ENCODE results near the gene INSC. TPM values are rescaled to one million over a fixed set of nuclear protein-coding genes. Genes with fewer than 3 reads are reported as not detected.

INSC gene
- total and polyA plus RNA-seq, 2 experiments from 2014 or later: 0.97 to 1.5 TPM

DNA sequence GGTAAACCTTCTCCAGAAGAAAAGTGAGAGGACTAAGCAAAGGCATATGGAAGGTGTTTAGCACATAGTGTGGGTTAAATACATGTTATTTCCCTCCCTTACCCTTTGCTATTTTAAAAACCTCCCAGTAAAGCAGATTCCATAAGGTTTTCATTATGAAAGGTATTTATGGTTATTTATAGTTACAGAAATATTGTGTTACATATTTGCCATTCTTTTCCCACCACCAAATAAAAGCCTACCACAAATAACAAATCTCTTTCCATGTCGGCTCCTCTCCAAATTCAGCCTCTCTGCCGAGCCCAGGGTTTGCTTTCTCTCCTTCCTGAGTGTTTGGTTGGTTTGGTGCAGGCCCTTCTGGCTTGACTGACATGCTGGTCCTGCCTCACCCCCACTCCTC is 64.4 kb downstream of the INSC start (continued):
- TF ChIP-seq, protein P1, sequence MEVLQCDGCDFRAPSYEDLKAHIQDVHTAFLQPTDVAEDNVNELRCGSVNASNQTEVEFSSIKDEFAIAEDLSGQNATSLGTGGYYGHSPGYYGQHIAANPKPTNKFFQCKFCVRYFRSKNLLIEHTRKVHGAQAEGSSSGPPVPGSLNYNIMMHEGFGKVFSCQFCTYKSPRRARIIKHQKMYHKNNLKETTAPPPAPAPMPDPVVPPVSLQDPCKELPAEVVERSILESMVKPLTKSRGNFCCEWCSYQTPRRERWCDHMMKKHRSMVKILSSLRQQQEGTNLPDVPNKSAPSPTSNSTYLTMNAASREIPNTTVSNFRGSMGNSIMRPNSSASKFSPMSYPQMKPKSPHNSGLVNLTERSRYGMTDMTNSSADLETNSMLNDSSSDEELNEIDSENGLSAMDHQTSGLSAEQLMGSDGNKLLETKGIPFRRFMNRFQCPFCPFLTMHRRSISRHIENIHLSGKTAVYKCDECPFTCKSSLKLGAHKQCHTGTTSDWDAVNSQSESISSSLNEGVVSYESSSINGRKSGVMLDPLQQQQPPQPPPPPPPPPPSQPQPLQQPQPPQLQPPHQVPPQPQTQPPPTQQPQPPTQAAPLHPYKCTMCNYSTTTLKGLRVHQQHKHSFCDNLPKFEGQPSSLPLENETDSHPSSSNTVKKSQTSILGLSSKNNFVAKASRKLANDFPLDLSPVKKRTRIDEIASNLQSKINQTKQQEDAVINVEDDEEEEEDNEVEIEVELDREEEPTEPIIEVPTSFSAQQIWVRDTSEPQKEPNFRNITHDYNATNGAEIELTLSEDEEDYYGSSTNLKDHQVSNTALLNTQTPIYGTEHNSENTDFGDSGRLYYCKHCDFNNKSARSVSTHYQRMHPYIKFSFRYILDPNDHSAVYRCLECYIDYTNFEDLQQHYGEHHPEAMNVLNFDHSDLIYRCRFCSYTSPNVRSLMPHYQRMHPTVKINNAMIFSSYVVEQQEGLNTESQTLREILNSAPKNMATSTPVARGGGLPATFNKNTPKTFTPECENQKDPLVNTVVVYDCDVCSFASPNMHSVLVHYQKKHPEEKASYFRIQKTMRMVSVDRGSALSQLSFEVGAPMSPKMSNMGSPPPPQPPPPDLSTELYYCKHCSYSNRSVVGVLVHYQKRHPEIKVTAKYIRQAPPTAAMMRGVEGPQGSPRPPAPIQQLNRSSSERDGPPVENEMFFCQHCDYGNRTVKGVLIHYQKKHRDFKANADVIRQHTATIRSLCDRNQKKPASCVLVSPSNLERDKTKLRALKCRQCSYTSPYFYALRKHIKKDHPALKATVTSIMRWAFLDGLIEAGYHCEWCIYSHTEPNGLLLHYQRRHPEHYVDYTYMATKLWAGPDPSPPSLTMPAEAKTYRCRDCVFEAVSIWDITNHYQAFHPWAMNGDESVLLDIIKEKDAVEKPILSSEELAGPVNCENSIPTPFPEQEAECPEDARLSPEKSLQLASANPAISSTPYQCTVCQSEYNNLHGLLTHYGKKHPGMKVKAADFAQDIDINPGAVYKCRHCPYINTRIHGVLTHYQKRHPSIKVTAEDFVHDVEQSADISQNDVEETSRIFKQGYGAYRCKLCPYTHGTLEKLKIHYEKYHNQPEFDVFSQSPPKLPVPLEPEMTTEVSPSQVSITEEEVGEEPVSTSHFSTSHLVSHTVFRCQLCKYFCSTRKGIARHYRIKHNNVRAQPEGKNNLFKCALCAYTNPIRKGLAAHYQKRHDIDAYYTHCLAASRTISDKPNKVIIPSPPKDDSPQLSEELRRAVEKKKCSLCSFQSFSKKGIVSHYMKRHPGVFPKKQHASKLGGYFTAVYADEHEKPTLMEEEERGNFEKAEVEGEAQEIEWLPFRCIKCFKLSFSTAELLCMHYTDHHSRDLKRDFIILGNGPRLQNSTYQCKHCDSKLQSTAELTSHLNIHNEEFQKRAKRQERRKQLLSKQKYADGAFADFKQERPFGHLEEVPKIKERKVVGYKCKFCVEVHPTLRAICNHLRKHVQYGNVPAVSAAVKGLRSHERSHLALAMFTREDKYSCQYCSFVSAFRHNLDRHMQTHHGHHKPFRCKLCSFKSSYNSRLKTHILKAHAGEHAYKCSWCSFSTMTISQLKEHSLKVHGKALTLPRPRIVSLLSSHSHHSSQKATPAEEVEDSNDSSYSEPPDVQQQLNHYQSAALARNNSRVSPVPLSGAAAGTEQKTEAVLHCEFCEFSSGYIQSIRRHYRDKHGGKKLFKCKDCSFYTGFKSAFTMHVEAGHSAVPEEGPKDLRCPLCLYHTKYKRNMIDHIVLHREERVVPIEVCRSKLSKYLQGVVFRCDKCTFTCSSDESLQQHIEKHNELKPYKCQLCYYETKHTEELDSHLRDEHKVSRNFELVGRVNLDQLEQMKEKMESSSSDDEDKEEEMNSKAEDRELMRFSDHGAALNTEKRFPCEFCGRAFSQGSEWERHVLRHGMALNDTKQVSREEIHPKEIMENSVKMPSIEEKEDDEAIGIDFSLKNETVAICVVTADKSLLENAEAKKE (CRISPR knock-in tag; IDR thresholded peaks at IDR 0.05): no peak
- no peak for TF ChIP-seq JUNB (IDR thresholded peaks at IDR 0.05; ENCODE audit: unreplicated experiment)
- TF ChIP-seq POLR2AphosphoS5 (IDR thresholded peaks at IDR 0.05; ENCODE audit: low read depth): no peak
- TF ChIP-seq, protein P2, sequence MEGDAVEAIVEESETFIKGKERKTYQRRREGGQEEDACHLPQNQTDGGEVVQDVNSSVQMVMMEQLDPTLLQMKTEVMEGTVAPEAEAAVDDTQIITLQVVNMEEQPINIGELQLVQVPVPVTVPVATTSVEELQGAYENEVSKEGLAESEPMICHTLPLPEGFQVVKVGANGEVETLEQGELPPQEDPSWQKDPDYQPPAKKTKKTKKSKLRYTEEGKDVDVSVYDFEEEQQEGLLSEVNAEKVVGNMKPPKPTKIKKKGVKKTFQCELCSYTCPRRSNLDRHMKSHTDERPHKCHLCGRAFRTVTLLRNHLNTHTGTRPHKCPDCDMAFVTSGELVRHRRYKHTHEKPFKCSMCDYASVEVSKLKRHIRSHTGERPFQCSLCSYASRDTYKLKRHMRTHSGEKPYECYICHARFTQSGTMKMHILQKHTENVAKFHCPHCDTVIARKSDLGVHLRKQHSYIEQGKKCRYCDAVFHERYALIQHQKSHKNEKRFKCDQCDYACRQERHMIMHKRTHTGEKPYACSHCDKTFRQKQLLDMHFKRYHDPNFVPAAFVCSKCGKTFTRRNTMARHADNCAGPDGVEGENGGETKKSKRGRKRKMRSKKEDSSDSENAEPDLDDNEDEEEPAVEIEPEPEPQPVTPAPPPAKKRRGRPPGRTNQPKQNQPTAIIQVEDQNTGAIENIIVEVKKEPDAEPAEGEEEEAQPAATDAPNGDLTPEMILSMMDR (conservative IDR thresholded peaks at IDR 0.05; ENCODE audit: low read depth in 2 of 2): no peak

DNA sequence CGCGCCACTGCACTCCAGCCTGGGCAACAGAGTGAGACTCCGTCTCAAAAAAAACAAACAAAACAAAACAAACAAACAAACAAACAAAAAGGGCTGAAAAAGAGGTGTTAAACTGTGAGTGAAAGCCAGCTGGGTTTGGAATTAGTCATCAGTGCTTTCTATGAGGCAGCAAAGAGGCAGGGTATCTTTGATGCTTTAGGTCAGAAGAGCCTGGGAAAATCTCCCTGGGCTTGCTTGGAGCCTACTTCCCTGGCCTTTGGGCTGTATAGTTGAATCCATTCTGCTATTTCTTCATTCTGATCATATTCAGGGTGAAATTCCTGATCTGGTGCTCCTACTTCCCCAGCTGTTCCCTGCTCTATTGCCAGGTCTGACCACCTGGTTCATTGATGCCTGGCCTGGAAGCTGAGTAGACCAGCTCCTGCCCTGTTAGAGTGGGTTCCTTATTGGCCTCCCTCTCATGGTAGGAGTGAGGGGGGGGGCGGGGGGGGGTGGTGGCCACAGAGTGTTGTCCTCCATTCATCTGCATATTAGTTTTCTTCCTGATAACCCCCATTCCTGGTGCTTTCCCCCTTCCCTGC is 65.6 kb downstream of the INSC start:
- Histone ChIP-seq H3K79me2 (replicated peaks; ENCODE audit: insufficient read depth) (no peaks in the 10 kb centered on the region), H3K27me3 (ENCODE audit: insufficient read depth) (no peaks in the 10 kb centered on the region), H2AFZ (no peak overlapping the region), H3K4me1 (ENCODE audit: insufficient read depth) (peaks cover 14% of the 10 kb centered on the region), H3K27ac (ENCODE audit: low read depth) (no peak overlapping the region), H3F3A (replicated peaks; ENCODE audit: low read depth) (no peaks in the 10 kb centered on the region), H3K9me2 (ENCODE audit: insufficient read depth) (no peaks in the 10 kb centered on the region), H3K36me3 (ENCODE audit: insufficient read depth) (no peaks in the 10 kb centered on the region), H4K20me1 (replicated peaks; ENCODE audit: insufficient read depth) (no peaks in the 10 kb centered on the region), H3K4me2 (no peak overlapping the region), H3K4me3 (no peak overlapping the region)
- Mint-ChIP-seq H3K9me3 (no peaks in the 10 kb centered on the region), H3K4me3 (no peak overlapping the region), H3K4me1 (peaks cover 17% of the 10 kb centered on the region; the same call in 2 of the 3 replicates), H3K27ac (no peak overlapping the region), H3K36me3 (ENCODE audit: low read depth) (no peaks in the 10 kb centered on the region), H3K27me3 (ENCODE audit: insufficient read depth, low read depth, poor library complexity) (no peaks in the 10 kb centered on the region)
- ATAC-seq (no peak), DNase-seq (ENCODE audit: low spot score) (no peak)
- TF ChIP-seq STAT1 (IDR thresholded peaks at IDR 0.05; ENCODE audit: unreplicated experiment) (no peak), JUNB (IDR thresholded peaks at IDR 0.05; ENCODE audit: unreplicated experiment) (no peak)
- TF ChIP-seq, protein P1 (CRISPR knock-in tag; IDR thresholded peaks at IDR 0.05): no peak

All from GM23338 (cell line).